Uterus (tissue), 2 donors: ENCODE measurements around the gene DGKG.

Experiments used
- CTCF ChIP-seq, 4 experiments: fragments of 200-600 bp in 2 of 4; fragments of 450-650 bp in 2 of 4; sonication (generic) in 2 of 4; IDR thresholded peaks; one replicate each; pipeline ENCODE4 v1.5.1; 2016 to 2019; ENCODE audit warnings: antibody characterized with exemption in 4 of 4, mild to moderate bottlenecking in 2 of 4, moderate library complexity in 1 of 4
- POLR2A ChIP-seq, 2 donors: fragments of 450-650 bp; IDR thresholded peaks; one replicate each; pipeline ENCODE4 v1.6.1; 2016; ENCODE audit warnings: antibody characterized with exemption in 2 of 2, mild to moderate bottlenecking in 1 of 2, moderate library complexity in 1 of 2

- no peak for TF ChIP-seq CTCF (IDR thresholded peaks at IDR 0.05)
- no peak for TF ChIP-seq POLR2A (IDR thresholded peaks at IDR 0.05)
Measured at GRCh38 chr3:186141790-186142189, 220.2 kb downstream of the DGKG start.
